IMR-90 (cell line): ENCODE data around the gene CSTF2T. TPM values are rescaled to one million over a fixed set of nuclear protein-coding genes. Genes with fewer than 3 reads are reported as not detected.

Experiments
- ATAC-seq: fragments of 200-7000 bp; cut with Tn5 transposase; 2 replicates; pipeline ENCODE4 v1.9.1; 2020; ENCODE audit warnings: low read depth, mild to moderate bottlenecking, moderate library complexity
- BruUV-seq: library from RNA; stranded (reverse); fragments of 400-500 nt; replicated peaks from 2 replicates; lab custom pipeline; 2021; lab: Mats Ljungman, UMichigan
- CTCF ChIA-PET: fragments of 300-600 bp; formaldehyde crosslinking; extraction: SDS; loops from one replicate; lab custom pipeline; 2021; ENCODE audit warnings: antibody characterized with exemption; lab: Yijun Ruan, JAX
- POLR2A ChIA-PET: fragments of 300-600 bp; sonication (Branson Sonifier 250); formaldehyde crosslinking; loops from one replicate; lab custom pipeline; 2022; ENCODE audit warnings: antibody characterized with exemption; ENCODE audit not compliant: unreplicated experiment; lab: Charles Lee
- DNase-seq: peaks from one replicate; pipeline ENCODE4 v3.0.0; 2013
- H2AFZ ChIP-seq: replicated peaks from 2 replicates; pipeline ENCODE3; 2013; ENCODE audit warnings: low read length, mild to moderate bottlenecking; ENCODE audit not compliant: poor library complexity
- H2AK5ac ChIP-seq: 2 replicates; pipeline ENCODE4 v1.6.1; 2013; ENCODE audit warnings: low read depth, low read length, inconsistent platforms
- H2AK9ac ChIP-seq: replicated peaks from 2 replicates; pipeline ENCODE3; 2013; ENCODE audit warnings: mild to moderate bottlenecking, low read depth, low read length, moderate library complexity; ENCODE audit not compliant: poor library complexity
- H2BK120ac ChIP-seq: 2 replicates; pipeline ENCODE4 v1.6.1; 2013; ENCODE audit warnings: low read depth, low read length, inconsistent platforms
- H2BK15ac ChIP-seq: 3 replicates; pipeline ENCODE4 v1.6.1; 2013; ENCODE audit warnings: low read depth, low read length, inconsistent platforms
- H2BK20ac ChIP-seq: 2 replicates; pipeline ENCODE4 v1.6.1; 2013; ENCODE audit warnings: low read depth, mild to moderate bottlenecking, inconsistent platforms, low read length, moderate library complexity
- H2BK5ac ChIP-seq: 2 replicates; pipeline ENCODE4 v1.6.1; 2013; ENCODE audit warnings: mild to moderate bottlenecking, low read depth, low read length, inconsistent platforms; ENCODE audit not compliant: poor library complexity, severe bottlenecking
- H3K14ac ChIP-seq: replicated peaks from 2 replicates; pipeline ENCODE4 v1.6.1; 2013; ENCODE audit warnings: low read depth, low read length, inconsistent platforms
- H3K18ac ChIP-seq: 2 replicates; pipeline ENCODE4 v1.6.1; 2013; ENCODE audit warnings: low read depth, low read length, control low read depth
- H3K23ac ChIP-seq: 2 replicates; pipeline ENCODE4 v1.6.1; 2013; ENCODE audit warnings: low read depth, low read length, inconsistent platforms
- H3K27ac ChIP-seq: 2 replicates; pipeline ENCODE4 v1.5.1; 2013; ENCODE audit warnings: mild to moderate bottlenecking, control low read depth, low read length; ENCODE audit not compliant: insufficient read depth
- H3K27me3 ChIP-seq: 2 replicates; pipeline ENCODE4 v1.6.1; 2013; ENCODE audit warnings: low read length; ENCODE audit not compliant: control insufficient read depth, insufficient read depth
- H3K36me3 ChIP-seq: 2 replicates; pipeline ENCODE4 v1.6.1; 2013; ENCODE audit warnings: low read length, mixed read lengths; ENCODE audit not compliant: control insufficient read depth, insufficient read depth
- H3K4ac ChIP-seq: 2 replicates; pipeline ENCODE4 v1.6.1; 2013; ENCODE audit warnings: low read depth, low read length, inconsistent platforms
- H3K4me1 ChIP-seq: 2 replicates; pipeline ENCODE4 v1.6.1; 2013; ENCODE audit warnings: low read length, mixed read lengths; ENCODE audit not compliant: control insufficient read depth, insufficient read depth
- H3K4me2 ChIP-seq: 2 replicates; pipeline ENCODE4 v1.6.1; 2013; ENCODE audit warnings: low read depth, mild to moderate bottlenecking, control low read depth, low read length, moderate library complexity
- H3K4me3 ChIP-seq: 2 replicates; pipeline ENCODE4 v1.5.1; 2013; ENCODE audit warnings: low read depth, mild to moderate bottlenecking, control low read depth, low read length, moderate library complexity; ENCODE audit not compliant: insufficient read depth
- H3K56ac ChIP-seq: 2 replicates; pipeline ENCODE4 v1.6.1; 2013; ENCODE audit warnings: low read length, inconsistent platforms; ENCODE audit not compliant: insufficient read depth; ENCODE audit errors: extremely low read depth
- H3K79me1 ChIP-seq, 2 experiments: 2 replicates each; pipeline ENCODE4 v1.6.1; 2013; ENCODE audit warnings: low read length in 2 of 2, inconsistent platforms in 1 of 2, low read depth in 1 of 2
- H3K9ac ChIP-seq: 2 replicates; pipeline ENCODE4 v1.6.1; 2013; ENCODE audit warnings: low read depth, low read length, control low read depth
- H3K9me1 ChIP-seq: 2 replicates; pipeline ENCODE4 v1.6.1; 2013; ENCODE audit warnings: low read length, inconsistent platforms; ENCODE audit not compliant: insufficient read depth
- H3K9me3 ChIP-seq: 2 replicates; pipeline ENCODE4 v1.6.1; 2013; ENCODE audit warnings: low read length; ENCODE audit not compliant: control insufficient read depth, insufficient read depth
- H4K20me1 ChIP-seq: 2 replicates; pipeline ENCODE4 v1.6.1; 2013; ENCODE audit warnings: low read length, inconsistent platforms; ENCODE audit not compliant: insufficient read depth
- H4K5ac ChIP-seq: 2 replicates; pipeline ENCODE4 v1.6.1; 2013; ENCODE audit warnings: mild to moderate bottlenecking, low read depth, low read length, control low read depth
- H4K8ac ChIP-seq, 2 experiments: 2 replicates each; pipeline ENCODE4 v1.6.1; 2013; ENCODE audit warnings: low read depth in 2 of 2, low read length in 2 of 2, control low read depth in 1 of 2, inconsistent platforms in 1 of 2
- H4K91ac ChIP-seq: 2 replicates; pipeline ENCODE4 v1.6.1; 2013; ENCODE audit warnings: low read depth, low read length, inconsistent platforms; ENCODE audit not compliant: insufficient read depth
- MAFK ChIP-seq: IDR thresholded peaks from 2 replicates; pipeline ENCODE4 v1.6.1; 2012; ENCODE audit warnings: low read depth, low read length, improper control_type of control experiment
- POLR2A ChIP-seq: IDR thresholded peaks from 2 replicates; pipeline ENCODE4 v1.6.1; 2012; ENCODE audit warnings: mild to moderate bottlenecking, low read depth, low read length
- RCOR1 ChIP-seq: IDR thresholded peaks from 2 replicates; pipeline ENCODE4 v1.6.1; 2012; ENCODE audit warnings: mild to moderate bottlenecking, low read length, improper control_type of control experiment; ENCODE audit not compliant: insufficient replicate concordance
- WGBS, 2 experiments: methylation state at CpG; one replicate each; pipeline versions ENCODE4 v1.1.5 to v1.1.7; 2013; ENCODE audit warnings: missing lambda C conversion rate in 2 of 2; ENCODE audit not compliant: insufficient read length in 1 of 2; ENCODE audit errors: extremely low coverage in 2 of 2; 5-methylcytosine and 5-hydroxymethylcytosine counted together
- dilution Hi-C: fragments of 300-500 bp; cut with HindIII; formaldehyde crosslinking; loops from one replicate; pipeline ENCODE4 v1.14.3; 2018; ENCODE audit warnings: low sequenced_read_pairs; ENCODE audit not compliant: unreplicated experiment
- in situ Hi-C: fragments of 300-500 bp; cut with MboI; formaldehyde crosslinking; loops from 3 replicates; pipeline ENCODE4 v1.14.3; 2019; ENCODE audit warnings: low sequenced_read_pairs, inconsistent platforms, mixed read lengths
- intact Hi-C: fragments of 100-400 bp; cut with micrococcal nuclease; formaldehyde crosslinking; loops from 2 replicates; pipeline ENCODE4 v1.10.0; 2022
- polyA plus RNA-seq, 3 experiments: library from polyadenylated mRNA; depleted of rRNA; stranded (reverse); fragments of >200 nt; gene quantifications; 2 replicates each; pipeline ENCODE4 v1.2.3, GENCODE V29; 2012; ENCODE audit warnings: low replicate concordance in 1 of 3
- total RNA-seq: library from RNA; depleted of rRNA; stranded (reverse); fragments of >200 nt; gene quantifications from 2 replicates; pipeline ENCODE4 v1.2.3, GENCODE V29; 2012
- TF ChIP-seq, protein P1 (sequence below): fragments of 150-350 bp; IDR thresholded peaks from 2 replicates; pipeline ENCODE4 v1.6.1; 2017; ENCODE audit warnings: mild to moderate bottlenecking, antibody characterized with exemption, low read length, low read depth
- TF ChIP-seq, protein P2 (sequence below): conservative IDR thresholded peaks from 2 replicates; pipeline ENCODE4 v1.5.1; 2012; ENCODE audit warnings: mild to moderate bottlenecking, low read depth, low read length, improper control_type of control experiment

Gene CSTF2T
- total and polyA plus RNA-seq, 2 of the 4 experiments (the other 2 are of a cell fraction) = 7.2 to 18.6 TPM

DNA sequence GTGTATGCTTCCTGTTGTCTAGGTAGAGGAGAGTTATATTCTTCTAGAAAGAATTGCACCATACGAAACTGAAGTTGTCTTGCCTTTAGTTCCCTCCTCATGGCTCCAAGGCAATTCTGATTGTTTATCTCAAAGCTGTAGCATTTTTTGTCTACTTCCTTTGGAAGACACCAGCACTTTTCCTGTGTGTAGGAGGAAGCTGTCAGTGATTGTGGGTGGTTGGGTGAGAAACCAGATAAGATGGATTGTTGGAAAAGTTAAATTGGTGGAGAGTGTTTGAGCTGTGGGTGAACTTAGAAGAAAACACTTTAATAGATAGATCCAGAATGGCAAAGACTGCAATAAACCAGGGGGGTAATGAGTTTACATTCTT is 12.1 kb upstream of the CSTF2T start:
- CTCF ChIA-PET = no interaction called here
- Histone ChIP-seq H3K27ac (no peak overlapping the region), H3K9me3 (no peaks in the 10 kb centered on the region), H2BK20ac (no peak overlapping the region), H4K5ac (no peak overlapping the region), H3K27me3 (no peaks in the 10 kb centered on the region), H3K79me1 (0 out of 4 replicates have a peak, but pooled peaks cover 0 to 6% of the 10 kb centered on the region in 2 experiments), H3K4ac (no peak overlapping the region), H3K4me1 (no peaks in the 10 kb centered on the region), H2BK5ac (no peak overlapping the region), H3K4me3 (no peak overlapping the region), H2AK5ac (no peak overlapping the region), H2BK15ac (no peak overlapping the region; the same call in 2 of the 3 replicates), H3K56ac (no peak overlapping the region), H4K8ac (no peak overlapping the region), H3K23ac (no peak overlapping the region), H3K36me3 (no peaks in the 10 kb centered on the region), H2AFZ (no peak overlapping the region), H4K91ac (no peak overlapping the region), H4K20me1 (no peaks in the 10 kb centered on the region), H3K14ac (no peak overlapping the region), H2AK9ac (no peak overlapping the region), H3K18ac (no peak overlapping the region), H3K4me2 (no peak overlapping the region), H2BK120ac (no peak overlapping the region), H3K9me1 (no peaks in the 10 kb centered on the region), H3K9ac (no peak overlapping the region)
- no CpG with 5 or more reads among the region's 1 CpG for WGBS, 2 experiments
- DNase-seq (no peak), ATAC-seq (no peak)
- BruUV-seq = no TSS peak
- intact Hi-C loops (no loop called here), in situ Hi-C loops (no loop called here), dilution Hi-C loops (no loop called here)
- TF ChIP-seq MAFK (no peak), RCOR1 (no peak), POLR2A (no peak)
- TF ChIP-seq, protein P1, sequence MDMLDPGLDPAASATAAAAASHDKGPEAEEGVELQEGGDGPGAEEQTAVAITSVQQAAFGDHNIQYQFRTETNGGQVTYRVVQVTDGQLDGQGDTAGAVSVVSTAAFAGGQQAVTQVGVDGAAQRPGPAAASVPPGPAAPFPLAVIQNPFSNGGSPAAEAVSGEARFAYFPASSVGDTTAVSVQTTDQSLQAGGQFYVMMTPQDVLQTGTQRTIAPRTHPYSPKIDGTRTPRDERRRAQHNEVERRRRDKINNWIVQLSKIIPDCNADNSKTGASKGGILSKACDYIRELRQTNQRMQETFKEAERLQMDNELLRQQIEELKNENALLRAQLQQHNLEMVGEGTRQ = no peak
- TF ChIP-seq, protein P2, sequence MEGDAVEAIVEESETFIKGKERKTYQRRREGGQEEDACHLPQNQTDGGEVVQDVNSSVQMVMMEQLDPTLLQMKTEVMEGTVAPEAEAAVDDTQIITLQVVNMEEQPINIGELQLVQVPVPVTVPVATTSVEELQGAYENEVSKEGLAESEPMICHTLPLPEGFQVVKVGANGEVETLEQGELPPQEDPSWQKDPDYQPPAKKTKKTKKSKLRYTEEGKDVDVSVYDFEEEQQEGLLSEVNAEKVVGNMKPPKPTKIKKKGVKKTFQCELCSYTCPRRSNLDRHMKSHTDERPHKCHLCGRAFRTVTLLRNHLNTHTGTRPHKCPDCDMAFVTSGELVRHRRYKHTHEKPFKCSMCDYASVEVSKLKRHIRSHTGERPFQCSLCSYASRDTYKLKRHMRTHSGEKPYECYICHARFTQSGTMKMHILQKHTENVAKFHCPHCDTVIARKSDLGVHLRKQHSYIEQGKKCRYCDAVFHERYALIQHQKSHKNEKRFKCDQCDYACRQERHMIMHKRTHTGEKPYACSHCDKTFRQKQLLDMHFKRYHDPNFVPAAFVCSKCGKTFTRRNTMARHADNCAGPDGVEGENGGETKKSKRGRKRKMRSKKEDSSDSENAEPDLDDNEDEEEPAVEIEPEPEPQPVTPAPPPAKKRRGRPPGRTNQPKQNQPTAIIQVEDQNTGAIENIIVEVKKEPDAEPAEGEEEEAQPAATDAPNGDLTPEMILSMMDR = no peak
- POLR2A ChIA-PET = no interaction called here
